ENCODE measurements around the gene PSME2. TPM values are rescaled to one million over a fixed set of nuclear protein-coding genes. Genes with fewer than 3 reads are reported as not detected.

The PSME2 gene
- total and polyA plus RNA-seq, 9 of the 15 experiments (the other 6 are each of a cell fraction or from before 2014, with no cell fraction given): 111 to 579 (median 159) TPM

GRCh38 chr14:24113801-24114531 lies 32.4 kb downstream of the PSME2 start (continued):
- no peak for TF ChIP-seq MYC (IDR thresholded peaks at IDR 0.05; ENCODE audit: low read depth, low read length)
- TF ChIP-seq MYC (CRISPR knock-in tag; IDR thresholded peaks at IDR 0.05; ENCODE audit: borderline replicate concordance, low read depth): no peak
- no peak for TF ChIP-seq CHCHD3 (CRISPR knock-in tag; IDR thresholded peaks at IDR 0.05)
- TF ChIP-seq CSDE1 (IDR thresholded peaks at IDR 0.05): no peak
- TF ChIP-seq ZNF449 (CRISPR knock-in tag; IDR thresholded peaks at IDR 0.05): no peak
- TF ChIP-seq ZBTB49 (CRISPR knock-in tag; IDR thresholded peaks at IDR 0.05; ENCODE audit: borderline replicate concordance): no peak
- no peak for TF ChIP-seq RBM15 (IDR thresholded peaks at IDR 0.05; ENCODE audit: insufficient read depth, low read length)
- peak in 1 of 2 experiments; percentile 90; a peak in 2 of 4 replicates for TF ChIP-seq ZNF639 (CRISPR knock-in tag; conservative IDR thresholded peaks at IDR 0.05 in 1 of 2, IDR thresholded peaks at IDR 0.05 in 1 of 2)
- no peak for TF ChIP-seq PHTF2 (CRISPR knock-in tag; IDR thresholded peaks at IDR 0.05)
- TF ChIP-seq LCOR (CRISPR knock-in tag; IDR thresholded peaks at IDR 0.05): peak; percentile 27; the same call in 1 of the 2 replicates
- no peak for TF ChIP-seq KLF16 (IDR thresholded peaks at IDR 0.05)
- TF ChIP-seq AFF1 (IDR thresholded peaks at IDR 0.05; ENCODE audit: low read depth in 1 of 2, partially characterized antibody in 2 of 2): no peak

Measured in K562 (cell line).